GM18505 (cell line): Measurements from ENCODE around the gene SPATS2L.

ENCODE experiments used
- ATAC-seq: cut with Tn5 transposase; IDR thresholded peaks from one replicate; pipeline ENCODE4 v1.9.1; 2021; ENCODE audit not compliant: unreplicated experiment
- POLR2A ChIP-seq: IDR thresholded peaks from 4 replicates; pipeline ENCODE4 v1.6.1; 2011; ENCODE audit warnings: borderline replicate concordance; ENCODE audit not compliant: insufficient read depth, insufficient read length; ENCODE audit errors: extremely low read depth

The SPATS2L gene

GRCh38 chr2:200300638-200301314 is 5.7 kb upstream of the SPATS2L start:
- ATAC-seq = no peak
- no peak for TF ChIP-seq POLR2A

GRCh38 chr2:200301953-200302858 is 4.3 kb upstream of the SPATS2L start:
- no peak for ATAC-seq
- TF ChIP-seq POLR2A = no peak

- ATAC-seq = no peak
- TF ChIP-seq POLR2A = no peak
Measured at GRCh38 chr2:200302940-200303727, 3.4 kb upstream of the SPATS2L start.

- no peak for TF ChIP-seq POLR2A
- ATAC-seq = no peak
Measured at GRCh38 chr2:200305797-200306195, 697 bp upstream of the SPATS2L start.

GRCh38 chr2:200306931-200307723 is 634 bp downstream of the SPATS2L start:
- peak; percentile 7 for TF ChIP-seq POLR2A
- ATAC-seq = peak; percentile 57

- no peak for ATAC-seq
- no peak for TF ChIP-seq POLR2A
Measured at GRCh38 chr2:200307724-200308545, 1.4 kb downstream of the SPATS2L start.

- no peak for ATAC-seq
- no peak for TF ChIP-seq POLR2A
Measured at GRCh38 chr2:200308546-200309295, 2.2 kb downstream of the SPATS2L start.

GRCh38 chr2:200309296-200310049 is 3.0 kb downstream of the SPATS2L start:
- no peak for ATAC-seq

GRCh38 chr2:200310545-200310971 is 4.1 kb downstream of the SPATS2L start:
- ATAC-seq = no peak
- no peak for TF ChIP-seq POLR2A

More at GRCh38 chr2:200309296-200310049, 3.0 kb downstream of the SPATS2L start:
- TF ChIP-seq POLR2A = no peak

- ATAC-seq = no peak
- TF ChIP-seq POLR2A = no peak
Measured at GRCh38 chr2:200311139-200311538, 4.6 kb downstream of the SPATS2L start.
